HG03575 (cell line): ENCODE measurements around the gene HERC2.
"Not testable (repeated sequence)": the region's sequence is repeated elsewhere in the genome, so short reads cannot be mapped to it uniquely, and the experiment has no call there.

Experiments used
- ATAC-seq: cut with Tn5 transposase; IDR thresholded peaks from one replicate; pipeline ENCODE4 v1.9.1; 2021; ENCODE audit not compliant: unreplicated experiment, insufficient number of reproducible peaks, low FRiP score; ENCODE audit errors: extremely low read depth

HERC2 gene

DNA sequence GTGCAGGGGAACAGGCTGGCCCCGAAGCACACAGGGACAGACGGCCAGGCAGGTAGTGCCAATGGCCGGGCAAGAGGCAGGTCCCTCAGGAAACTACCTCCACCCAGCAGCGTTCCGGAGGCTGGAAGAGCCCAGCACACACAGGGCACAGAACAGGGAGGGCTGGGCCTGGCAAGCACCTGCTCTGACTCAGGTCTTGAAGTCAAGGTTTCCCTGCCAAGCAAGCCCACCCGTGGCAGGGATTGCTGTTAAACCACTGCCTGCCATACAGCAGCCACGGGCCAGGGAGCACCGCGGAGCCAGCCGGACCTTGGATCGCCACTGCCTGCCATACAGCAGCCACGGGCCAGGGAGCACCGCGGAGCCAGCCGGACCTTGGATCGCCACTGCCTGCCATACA is 200.4 kb downstream of the HERC2 start:
- ATAC-seq = not testable (repeated sequence)

DNA sequence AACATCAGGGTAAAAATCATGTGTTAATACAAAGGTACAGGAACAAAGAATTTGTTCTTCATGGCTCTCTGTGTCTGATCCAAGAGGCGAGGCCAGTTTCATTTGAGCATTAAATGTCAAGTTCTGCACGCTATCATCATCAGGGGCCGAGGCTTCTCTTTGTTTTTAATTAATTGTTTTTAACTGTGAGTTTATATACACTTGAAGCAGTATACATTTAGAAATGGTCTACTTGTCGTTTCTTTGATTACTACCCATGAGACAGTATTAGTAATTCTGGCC is 201.7 kb downstream of the HERC2 start:
- no peak for ATAC-seq

DNA sequence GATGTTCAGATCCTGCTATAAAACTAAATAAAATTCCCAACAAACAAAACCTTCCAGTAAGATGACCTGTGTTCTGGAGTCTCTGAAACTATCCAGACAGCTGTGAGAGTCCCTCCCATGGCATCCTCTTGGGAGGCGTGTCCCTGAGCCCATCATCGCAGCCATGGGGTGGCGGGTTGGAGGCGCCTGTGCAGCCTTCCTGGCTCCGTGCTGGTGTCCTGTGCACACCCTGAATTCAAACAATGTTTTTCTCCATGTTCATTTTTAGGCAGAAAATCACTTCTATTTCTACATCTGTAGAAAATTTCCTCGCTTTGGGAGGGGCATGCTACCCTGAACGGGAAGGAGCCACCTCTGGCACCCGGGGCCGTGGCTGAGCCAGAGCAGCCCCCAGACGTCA is 203.4 kb downstream of the HERC2 start:
- ATAC-seq = no peak

DNA sequence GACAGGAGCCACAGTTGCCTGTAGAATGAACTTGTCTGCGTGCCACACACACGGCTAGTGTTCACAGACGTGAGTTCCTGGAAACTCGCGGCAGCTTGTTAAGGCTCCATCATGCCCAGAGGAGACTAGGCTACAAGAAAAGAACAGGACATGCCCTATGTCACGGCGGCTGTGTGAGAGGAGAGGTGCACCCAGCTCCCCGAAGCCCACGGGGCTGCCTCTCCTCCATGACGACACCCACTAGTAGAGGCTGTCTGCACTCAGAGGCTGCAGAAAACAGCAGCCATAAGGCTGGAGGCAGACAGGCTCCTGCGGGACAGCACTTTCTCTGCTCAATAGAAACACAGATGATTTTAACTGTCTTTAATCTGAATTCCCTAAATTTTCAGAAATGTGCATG is 203.9 kb downstream of the HERC2 start:
- ATAC-seq = no peak

DNA sequence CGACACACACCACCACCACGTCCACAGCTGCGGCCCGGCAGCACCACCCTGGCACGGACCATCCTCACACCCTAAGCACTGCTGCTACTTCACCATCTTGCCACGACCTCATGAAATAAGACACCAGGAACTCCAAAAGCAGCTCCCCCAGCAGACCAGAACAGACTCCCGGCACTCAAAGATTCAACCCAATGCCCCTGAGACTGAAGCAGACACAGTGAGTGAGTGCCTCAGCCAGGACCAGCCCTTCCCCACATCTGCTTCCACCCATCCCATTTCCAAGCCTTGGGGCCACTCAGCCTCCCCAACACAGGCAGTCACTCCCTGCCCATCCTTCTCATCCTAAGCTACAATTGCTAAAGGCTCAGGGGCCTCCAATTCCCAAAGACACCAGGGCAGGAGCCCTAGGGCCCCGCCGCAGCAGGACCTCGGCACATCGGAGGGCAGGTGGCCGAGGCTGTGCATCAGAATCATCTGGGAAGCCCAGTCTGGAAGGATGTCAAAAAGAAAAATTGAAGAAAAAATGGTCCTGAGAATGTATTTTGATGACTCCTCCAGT is 204.5 kb downstream of the HERC2 start:
- no peak for ATAC-seq

DNA sequence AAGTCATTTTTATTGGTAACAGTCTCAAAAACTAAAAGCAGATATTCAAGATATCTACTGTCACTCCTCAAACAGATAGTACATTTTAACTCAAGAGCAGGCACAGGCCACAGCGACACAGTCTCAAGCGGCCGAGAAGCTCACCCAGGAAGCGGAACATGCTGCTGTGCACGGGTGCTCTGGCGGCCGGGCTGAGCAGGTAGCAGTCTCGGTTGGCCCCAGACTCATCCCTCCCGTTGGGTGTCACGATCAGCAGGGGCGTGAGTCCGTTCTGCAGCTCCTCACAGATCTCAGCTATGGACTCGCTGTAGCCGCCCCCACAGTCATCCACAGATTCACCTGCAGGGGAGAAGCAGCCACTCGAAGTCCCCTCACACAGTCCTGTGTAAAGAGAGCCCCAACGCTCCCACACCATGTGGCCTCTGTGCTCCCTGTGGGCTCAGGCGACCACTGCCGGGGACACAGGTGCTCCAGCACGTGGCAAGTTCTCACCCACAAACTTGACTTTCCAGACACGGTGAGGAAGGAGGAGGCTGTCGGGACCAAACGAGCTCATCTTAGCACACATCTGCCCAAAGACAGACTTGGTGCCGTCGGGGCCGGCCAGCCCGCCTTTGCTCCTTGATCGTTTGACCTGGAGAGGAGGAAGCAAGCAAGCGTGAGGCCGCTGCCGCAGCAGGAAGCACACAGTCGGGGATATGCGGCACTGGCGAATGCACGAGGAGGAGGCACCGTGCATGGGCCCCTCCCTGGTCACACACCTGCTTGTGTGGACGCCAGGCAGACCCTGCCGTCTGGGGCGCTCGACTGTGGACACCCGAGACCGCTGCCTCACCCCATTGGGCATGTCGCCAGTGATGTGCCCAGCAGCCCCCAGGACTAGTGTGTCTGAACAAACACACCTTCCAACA is 205.2 kb downstream of the HERC2 start:
- no peak for ATAC-seq

DNA sequence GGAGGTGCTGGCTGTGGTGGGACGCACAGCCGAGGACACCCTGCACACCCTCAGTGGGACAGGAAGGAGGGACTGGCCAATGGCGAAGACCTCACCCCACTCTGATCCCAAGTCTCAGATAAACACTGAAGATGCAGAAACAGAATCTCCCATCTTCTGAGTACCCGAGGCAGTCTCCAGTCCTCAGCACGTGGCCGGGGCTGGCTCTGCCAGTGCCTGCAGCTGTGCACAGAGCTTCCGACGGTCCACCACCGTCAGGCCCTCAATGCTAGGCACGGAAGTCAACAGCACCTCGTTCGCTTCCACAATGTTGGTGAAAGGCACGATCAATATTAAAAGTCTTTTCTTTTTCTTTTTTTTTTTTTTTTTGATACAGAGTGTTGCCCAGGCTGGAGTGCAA is 206.1 kb downstream of the HERC2 start:
- ATAC-seq = no peak

DNA sequence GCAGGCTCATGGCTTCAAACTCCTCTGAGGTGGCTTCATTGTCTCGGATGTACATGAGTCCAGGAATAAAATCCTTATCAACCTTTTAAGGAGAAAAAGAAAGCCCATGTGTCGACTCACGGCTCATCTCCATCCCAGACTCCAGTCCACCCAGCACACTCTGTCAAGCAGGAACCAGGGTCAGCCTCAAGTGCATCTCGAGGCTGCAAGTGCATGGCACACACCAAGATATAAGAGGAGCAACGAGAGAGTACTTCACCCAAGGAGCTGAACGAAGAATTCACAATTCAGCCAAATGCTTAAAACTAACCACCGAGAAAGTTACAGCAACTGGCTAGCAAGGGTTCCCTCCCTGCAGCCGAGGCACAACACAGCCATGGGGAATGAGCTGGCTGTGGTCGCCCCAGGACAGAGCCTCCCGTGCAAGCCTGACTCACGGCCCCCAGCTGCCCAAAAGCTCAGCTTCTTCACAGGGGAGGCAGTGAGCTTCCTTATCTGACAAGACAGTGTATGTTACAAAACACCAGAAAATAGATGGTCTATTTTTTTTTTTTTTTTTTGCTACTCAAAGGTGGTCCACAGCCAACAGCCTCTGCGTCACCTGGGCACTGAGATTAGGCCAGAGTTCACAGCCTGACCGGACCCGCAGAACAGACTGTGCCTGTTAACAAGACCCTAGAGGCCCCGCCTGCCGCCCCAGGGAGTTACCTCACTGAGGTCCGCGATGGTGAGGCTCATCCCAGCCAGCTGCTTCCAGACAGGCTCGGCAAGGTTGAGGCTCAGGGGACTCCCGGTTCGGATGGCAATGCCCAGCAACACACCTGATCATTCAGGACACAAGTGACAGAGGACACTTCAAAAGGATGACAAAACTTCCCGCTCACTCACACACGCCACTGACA is 207.0 kb downstream of the HERC2 start:
- no peak for ATAC-seq

DNA sequence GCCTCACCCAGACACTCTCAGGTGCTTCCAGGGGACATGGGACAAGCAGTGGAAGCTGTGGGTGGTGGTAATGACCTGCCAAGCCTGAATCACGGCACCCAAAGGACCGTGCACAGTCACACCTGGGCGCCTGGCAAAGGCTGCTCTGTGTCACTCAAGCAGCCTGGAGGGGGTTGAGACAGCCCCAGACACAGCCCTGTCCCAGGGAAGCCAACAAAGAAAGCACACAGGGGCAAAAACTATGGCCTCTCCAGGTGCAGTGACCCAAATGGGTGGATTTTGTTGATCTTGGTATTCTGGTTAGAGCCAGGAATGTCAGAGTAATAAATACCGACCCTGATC is 207.9 kb downstream of the HERC2 start:
- no peak for ATAC-seq

DNA sequence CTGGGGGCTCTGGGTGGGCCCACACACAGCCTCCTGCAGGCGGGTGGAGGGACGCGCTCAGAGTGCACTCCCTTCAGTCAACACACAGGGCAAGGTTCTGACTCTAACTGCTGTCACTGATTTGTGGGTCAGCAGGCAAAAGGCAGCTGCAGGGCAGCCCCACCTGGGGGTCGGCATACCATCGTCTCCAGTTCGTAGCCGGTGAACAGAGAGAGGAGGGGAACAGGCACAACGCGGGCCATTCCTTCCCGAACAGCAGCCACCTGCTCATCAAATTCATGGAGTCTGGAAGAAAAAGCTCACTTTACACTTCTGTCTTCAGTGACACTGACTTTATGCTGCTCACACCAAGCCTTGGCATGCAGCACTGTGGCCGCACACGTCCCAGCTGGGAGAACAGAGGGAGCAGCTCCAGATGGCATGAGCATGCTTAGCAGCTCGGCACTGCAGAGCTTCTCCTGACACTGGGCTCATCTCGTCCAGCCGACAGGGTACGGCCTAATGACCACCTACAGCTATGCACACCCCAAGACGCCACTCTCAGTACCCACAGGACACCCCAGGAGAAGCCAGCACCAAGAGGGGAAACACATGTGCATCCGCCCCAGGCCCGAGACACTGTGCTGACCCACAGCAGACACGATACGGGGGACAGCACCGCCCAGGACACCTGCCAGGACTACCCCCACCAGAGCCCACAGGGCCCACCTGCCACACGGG is 208.4 kb downstream of the HERC2 start:
- no peak for ATAC-seq

DNA sequence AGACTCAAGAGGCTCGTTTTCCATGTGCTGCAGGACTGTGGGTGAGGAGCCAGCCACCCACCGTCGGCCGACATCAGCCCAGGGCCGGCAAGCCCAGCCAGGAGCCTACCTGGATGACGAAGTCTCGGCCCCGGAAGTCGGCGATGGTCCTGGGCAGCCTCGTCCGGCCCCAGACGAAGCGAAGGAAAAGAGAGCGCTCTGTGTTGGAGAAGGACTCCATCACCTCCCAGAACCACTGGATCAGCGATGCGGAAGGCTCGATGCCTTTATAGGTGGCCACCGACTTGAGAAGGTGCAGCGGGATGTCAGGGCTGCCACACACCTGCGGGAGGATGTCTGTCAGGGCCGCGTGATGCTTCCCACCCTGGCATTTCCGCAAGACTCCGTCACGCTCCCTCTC is 209.0 kb downstream of the HERC2 start:
- no peak for ATAC-seq

DNA sequence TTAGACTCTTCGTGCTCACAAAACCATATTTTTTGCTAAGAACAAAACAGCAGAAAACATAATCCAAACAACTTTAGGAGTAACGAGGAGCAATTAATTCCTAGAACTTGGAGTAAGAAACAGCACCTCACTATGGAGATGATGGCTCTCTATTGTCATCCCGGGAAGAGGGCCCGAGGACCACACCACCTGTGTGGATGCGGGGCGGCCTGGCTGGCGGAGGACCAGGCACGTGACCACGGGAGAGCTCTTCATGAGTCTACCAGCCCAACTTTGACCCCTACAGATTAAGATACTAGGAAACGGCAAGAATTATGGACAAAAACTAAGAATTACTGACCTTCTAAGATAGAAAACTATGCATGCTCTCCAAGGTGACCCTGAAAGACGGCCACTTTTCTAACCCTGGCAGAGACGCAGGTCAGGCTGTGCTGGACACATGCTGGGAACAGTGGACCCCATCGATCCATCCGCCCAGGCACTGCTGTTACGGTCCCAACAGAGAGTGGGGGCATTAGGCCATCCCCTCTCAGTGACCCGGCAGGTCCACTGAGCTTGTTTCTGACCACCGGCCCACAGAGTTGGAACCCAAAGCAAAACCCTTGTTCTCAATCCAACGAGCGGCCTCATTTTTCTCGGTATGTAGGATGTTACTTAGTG is 209.7 kb downstream of the HERC2 start:
- ATAC-seq = no peak

DNA sequence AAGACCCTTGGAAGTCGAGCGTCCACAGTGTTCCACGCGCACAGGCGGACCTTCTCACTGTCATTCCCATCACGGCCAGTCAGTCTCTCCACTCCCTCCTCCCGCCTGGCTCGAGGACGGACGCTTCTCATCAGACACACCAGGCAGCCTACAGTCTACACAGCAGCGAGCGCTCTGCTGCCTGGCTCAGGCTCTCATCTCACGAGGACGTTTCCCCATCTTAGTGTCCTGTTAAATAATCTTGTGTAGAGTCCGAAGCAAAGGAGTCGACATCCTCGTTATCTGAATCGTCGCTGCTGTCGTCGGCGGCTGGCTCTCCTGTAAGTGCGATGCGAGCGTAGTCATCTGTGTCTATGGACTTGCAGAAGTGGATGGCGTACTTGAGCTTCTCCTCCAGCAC is 210.4 kb downstream of the HERC2 start:
- ATAC-seq = no peak

DNA sequence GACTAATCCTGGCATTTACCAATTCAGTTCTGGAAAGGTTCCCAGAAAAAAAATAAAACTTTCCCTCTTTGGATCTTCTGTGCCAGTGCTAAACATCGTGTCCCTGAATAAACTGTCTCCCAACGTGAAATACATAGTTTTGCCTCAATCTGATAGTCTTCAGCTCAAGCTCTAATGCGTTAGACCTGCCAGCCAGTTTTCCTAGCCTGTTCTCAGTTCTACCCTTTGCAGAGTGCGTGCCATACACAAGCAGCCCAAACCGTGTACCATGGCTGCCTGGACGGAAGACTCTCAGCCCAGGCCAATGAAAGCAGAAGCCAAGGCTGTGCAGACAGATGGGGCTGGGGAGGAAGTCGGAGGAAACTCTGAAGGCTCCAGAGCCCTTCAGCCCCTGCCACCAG is 211.5 kb downstream of the HERC2 start:
- no peak for ATAC-seq

DNA sequence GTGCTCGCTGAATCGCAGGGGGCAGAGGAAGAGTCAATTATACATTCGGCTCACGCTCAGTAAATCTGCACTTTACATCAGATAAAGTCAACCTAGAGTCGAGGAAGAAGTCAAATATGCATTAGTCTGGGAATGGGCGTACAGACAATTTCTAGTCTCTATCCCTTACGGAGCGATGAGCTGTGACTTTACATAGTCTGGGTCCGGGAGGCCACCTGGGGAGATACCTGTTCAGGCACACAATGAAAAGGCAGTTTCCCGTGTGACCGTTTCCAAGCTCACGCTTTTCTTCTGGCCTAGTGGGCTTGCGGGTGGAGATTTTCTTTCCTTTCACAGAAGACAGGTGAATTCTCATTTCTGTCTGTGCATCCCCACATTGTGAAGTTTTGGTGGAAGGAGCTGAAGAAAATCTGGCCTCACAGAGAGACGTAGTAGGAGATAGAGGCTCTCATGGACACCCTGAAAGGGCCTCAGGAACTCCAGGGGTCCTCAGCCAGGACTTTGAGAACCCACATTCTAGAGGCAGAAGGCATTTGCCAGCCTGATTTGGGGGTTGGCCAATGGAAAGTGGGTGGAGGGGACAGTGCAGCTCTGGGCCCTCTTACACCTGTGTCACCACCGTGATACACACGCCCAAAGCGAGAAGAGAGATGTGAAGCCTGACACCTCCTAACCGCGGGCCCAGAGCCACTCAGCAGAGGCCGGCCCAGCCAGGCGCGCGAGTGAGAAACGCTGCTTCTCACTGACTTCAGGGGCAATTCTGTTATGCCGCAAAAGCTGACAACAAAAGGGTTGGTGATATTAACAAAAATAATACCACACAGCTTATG is 212.1 kb downstream of the HERC2 start:
- ATAC-seq = no peak

DNA sequence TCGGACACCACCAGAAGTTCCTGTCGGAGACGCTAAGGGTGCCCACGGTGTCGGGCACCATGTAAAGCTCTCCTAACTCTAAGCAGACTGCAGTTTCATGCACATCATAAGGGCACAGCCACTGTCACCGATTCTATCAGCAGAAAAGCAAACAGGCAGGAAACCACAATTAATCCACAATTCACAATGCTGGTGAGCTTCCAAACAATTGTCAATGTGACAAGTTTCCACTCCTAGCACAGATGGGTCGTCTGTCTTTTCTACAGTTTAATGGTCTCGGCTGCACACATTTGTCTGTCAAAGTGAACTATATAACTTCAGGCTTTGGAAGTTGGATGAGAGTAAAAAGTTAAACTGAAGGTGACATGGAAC is 214.1 kb downstream of the HERC2 start:
- ATAC-seq = no peak

DNA sequence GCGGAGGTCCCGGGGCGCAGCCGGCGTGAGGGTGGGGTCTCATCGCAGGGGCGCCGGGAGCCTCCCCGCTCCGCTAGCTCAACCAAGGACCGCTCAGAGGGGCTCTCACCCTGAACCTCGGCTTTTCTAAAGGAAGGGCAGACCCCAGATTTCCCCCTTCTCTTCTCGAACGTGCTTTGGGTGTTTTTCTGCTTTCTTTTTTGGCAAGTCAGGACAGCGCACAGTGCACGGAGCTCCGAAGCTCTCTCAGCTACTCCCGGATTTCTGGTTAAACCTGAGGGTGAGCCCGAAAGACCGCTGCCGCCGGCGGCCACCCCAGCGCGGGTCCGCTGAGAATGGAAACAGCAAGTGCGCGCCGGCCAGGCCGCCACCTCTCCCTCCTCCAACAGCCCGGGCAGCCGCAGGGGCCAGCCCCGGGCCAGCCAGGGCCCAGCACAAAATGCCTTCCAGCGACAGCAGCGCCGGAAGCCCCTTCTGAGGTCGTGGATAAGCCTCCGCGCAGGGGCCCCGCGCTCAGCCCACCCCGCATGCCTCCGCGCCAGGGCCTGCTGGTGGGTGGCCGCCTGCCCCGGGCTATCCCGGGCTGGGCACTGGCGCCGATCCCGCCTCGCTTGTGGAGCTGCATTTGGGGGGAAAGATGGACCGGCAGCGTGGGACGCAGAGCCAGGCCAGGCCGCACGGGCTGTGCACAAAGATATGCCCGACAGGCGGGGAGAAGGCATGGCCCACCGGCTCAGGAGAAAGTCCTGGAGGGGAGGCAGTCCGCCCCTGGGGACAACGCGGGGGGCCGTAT is 214.7 kb downstream of the HERC2 start:
- no peak for ATAC-seq
